GM12878 (cell line): Measurements from ENCODE around the gene CD151. TPM values are rescaled to one million over a fixed set of nuclear protein-coding genes. Genes with fewer than 3 reads are reported as not detected.

Experiments used
- ATAC-seq: fragments of 200-7000 bp; cut with Tn5 transposase; 3 replicates; pipeline ENCODE4 v1.9.1; 2020; ENCODE audit warnings: mild to moderate bottlenecking, moderate library complexity
- BruUV-seq: library from RNA; stranded (reverse); fragments of 400-500 nt; replicated peaks from 2 replicates; lab custom pipeline; 2021; lab: Mats Ljungman, UMichigan
- CTCF ChIA-PET: fragments of 300-600 bp; sonication (Branson Sonifier 250); formaldehyde crosslinking; extraction: SDS; loops from one replicate; lab custom pipeline; 2021; ENCODE audit warnings: inconsistent platforms; lab: Yijun Ruan, JAX
- POLR2A ChIA-PET: fragments of 350-600 bp; formaldehyde crosslinking; extraction: SDS; loops from one replicate; lab custom pipeline; 2021; ENCODE audit warnings: inconsistent platforms; lab: Charles Lee
- RAD21 ChIA-PET: fragments of 300-600 bp; sonication (Branson Sonifier 250); formaldehyde crosslinking; loops from one replicate; lab custom pipeline; 2023; ENCODE audit warnings: antibody characterized with exemption; ENCODE audit not compliant: unreplicated experiment; lab: Charles Lee
- SMC1A ChIA-PET: fragments of 300-600 bp; sonication (Branson Sonifier 250); formaldehyde crosslinking; loops from one replicate; lab custom pipeline; 2023; ENCODE audit not compliant: unreplicated experiment, uncharacterized antibody; lab: Charles Lee
- DNase-seq: peaks from one replicate; pipeline ENCODE4 v3.0.0-alpha.2; 2011; ENCODE audit warnings: low read depth, low spot score
- FAIRE-seq: peaks from 3 replicates; lab custom pipeline; 2011; peaks lifted over from hg19 to GRCh38; lab: Jason Lieb, UNC
- H2AFZ ChIP-seq: 2 replicates; pipeline ENCODE4 v1.6.0; 2011; ENCODE audit warnings: low read depth, low read length, control low read depth; ENCODE audit not compliant: control insufficient read depth
- H3K27ac ChIP-seq: 2 replicates; pipeline ENCODE4 v1.5.1; 2011; ENCODE audit warnings: control low read depth; ENCODE audit not compliant: control insufficient read depth, insufficient read depth
- H3K27me3 ChIP-seq, 2 experiments: replicated peaks in 1 of 2; 2 replicates each; pipeline versions ENCODE4 v1.6.0 to v1.6.1; 2011; ENCODE audit warnings: low read length in 1 of 2; ENCODE audit not compliant: control insufficient read depth in 2 of 2, insufficient read depth in 2 of 2
- H3K36me3 ChIP-seq, 2 experiments: 2 replicates each; pipeline ENCODE4 v1.5.1; 2011; ENCODE audit warnings: low read length in 1 of 2; ENCODE audit not compliant: control insufficient read depth in 2 of 2, insufficient read depth in 2 of 2
- H3K4me1 ChIP-seq: 2 replicates; pipeline ENCODE4 v1.6.1; 2011; ENCODE audit warnings: mild to moderate bottlenecking, low read length, moderate library complexity, mixed read lengths; ENCODE audit not compliant: control insufficient read depth, insufficient read depth
- H3K4me2 ChIP-seq: 2 replicates; pipeline ENCODE4 v1.6.0; 2011; ENCODE audit warnings: control low read depth; ENCODE audit not compliant: control insufficient read depth, insufficient read depth
- H3K4me3 ChIP-seq: fragments of 200-600 bp; sonication (generic); 2 replicates; pipeline ENCODE4 v1.5.1; 2016
- H3K79me2 ChIP-seq: 2 replicates; pipeline ENCODE4 v1.6.0; 2011; ENCODE audit warnings: low read length; ENCODE audit not compliant: control insufficient read depth, insufficient read depth
- H3K9ac ChIP-seq: 2 replicates; pipeline ENCODE4 v1.8.0; 2011; ENCODE audit warnings: low read length, control low read depth, mixed read lengths; ENCODE audit not compliant: control insufficient read depth, insufficient read depth
- H3K9me3 ChIP-seq: replicated peaks from 3 replicates; pipeline ENCODE4 v1.5.1; 2011; ENCODE audit warnings: mild to moderate bottlenecking, low read length; ENCODE audit not compliant: control insufficient read depth, insufficient read depth
- H4K20me1 ChIP-seq: 2 replicates; pipeline ENCODE4 v1.6.0; 2011; ENCODE audit not compliant: control insufficient read depth, insufficient read depth
- FOXM1 ChIP-seq: IDR thresholded peaks from 2 replicates; pipeline ENCODE4 v1.6.1; 2012; ENCODE audit warnings: low read depth, mild to moderate bottlenecking, inconsistent platforms, low read length, moderate library complexity
- JUNB ChIP-seq: IDR thresholded peaks from 2 replicates; pipeline ENCODE4 v1.6.1; 2016; ENCODE audit warnings: antibody characterized with exemption, mild to moderate bottlenecking
- JUND ChIP-seq: IDR thresholded peaks from 2 replicates; pipeline ENCODE4 v1.6.1; 2012; ENCODE audit warnings: low read depth, mild to moderate bottlenecking, low read length, improper control_type of control experiment, moderate library complexity
- MTA3 ChIP-seq: IDR thresholded peaks from 2 replicates; pipeline ENCODE4 v1.6.1; 2012; ENCODE audit warnings: low read length, inconsistent platforms, borderline replicate concordance
- PML ChIP-seq: IDR thresholded peaks from 2 replicates; pipeline ENCODE4 v1.6.1; 2012; ENCODE audit warnings: low read length, inconsistent platforms
- SIN3A ChIP-seq: IDR thresholded peaks from 2 replicates; pipeline ENCODE4 v1.6.1; 2012; ENCODE audit warnings: low read depth, low read length, improper control_type of control experiment
- SREBF2 ChIP-seq: IDR thresholded peaks from 2 replicates; pipeline ENCODE4 v1.6.1; 2012; ENCODE audit warnings: mild to moderate bottlenecking, low read length
- SUPT20H ChIP-seq: IDR thresholded peaks from 2 replicates; pipeline ENCODE4 v1.6.1; 2011; ENCODE audit warnings: low read depth, mild to moderate bottlenecking, low read length, moderate library complexity, borderline replicate concordance; ENCODE audit not compliant: control insufficient read depth
- TARDBP ChIP-seq: IDR thresholded peaks from 2 replicates; pipeline ENCODE4 v1.6.1; 2016; ENCODE audit warnings: borderline replicate concordance
- WGBS: methylation state at CpG from one replicate; pipeline ENCODE4 v1.1.6; 2016; ENCODE audit warnings: low lambda C conversion rate; ENCODE audit not compliant: insufficient replicate concordance, insufficient coverage; ENCODE audit errors: missing lambda C conversion rate; 5-methylcytosine and 5-hydroxymethylcytosine counted together
- in situ Hi-C: fragments of 300-500 bp; cut with MboI; formaldehyde crosslinking; loops from 9 replicates; pipeline ENCODE4 v1.14.3; 2018; ENCODE audit warnings: mixed read lengths
- intact Hi-C: fragments of 100-400 bp; cut with micrococcal nuclease; formaldehyde crosslinking; loops from one replicate; pipeline ENCODE4 v1.14.2; 2022; ENCODE audit not compliant: unreplicated experiment
- polyA plus RNA-seq, 11 experiments: library from polyadenylated mRNA; depleted of rRNA in 4 of 11; unstranded in 6 of 11; stranded (reverse) in 5 of 11; fragments of >200 nt; fragmentation: Nextera tagmentation in 4 of 11; fragmentation: Illumina TruSeq in 1 of 11; extraction: Ambion mirVana in 4 of 11; extraction: Trizol in 1 of 11; gene quantifications; 1 replicate in 1 of 11; 2 replicates in 10 of 11; pipeline versions ENCODE4 v1.2.1 to v1.2.3, GENCODE V29; 2011 to 2016; ENCODE audit warnings: inconsistent platforms in 2 of 11, missing spikeins in 2 of 11, low read depth in 1 of 11
- total RNA-seq, 4 experiments: library from RNA; depleted of rRNA in 3 of 4; stranded (reverse); fragments of >200 nt in 3 of 4; fragmentation: Illumina TruSeq in 1 of 4; extraction: Trizol in 1 of 4; gene quantifications; 2 replicates each; pipeline versions ENCODE4 v1.2.1 to v1.2.3, GENCODE V29; 2013 to 2021
- TF ChIP-seq, protein P1 (sequence below): fragments of 450-650 bp; IDR thresholded peaks from 2 replicates; pipeline ENCODE4 v1.6.1; 2016; ENCODE audit warnings: mild to moderate bottlenecking, moderate library complexity, borderline replicate concordance
- TF ChIP-seq, protein P2 (sequence below): fragments of 150-350 bp; IDR thresholded peaks from 2 replicates; pipeline ENCODE4 v1.6.1; 2016; ENCODE audit warnings: low read depth, low read length
- TF ChIP-seq, protein P3 (sequence below), 3 experiments: IDR thresholded peaks in 2 of 3; conservative IDR thresholded peaks in 1 of 3; 2 replicates each; pipeline ENCODE4 v1.5.1; 2011; ENCODE audit warnings: low read depth in 3 of 3, low read length in 3 of 3, mild to moderate bottlenecking in 3 of 3, control low read depth in 2 of 3, moderate library complexity in 2 of 3, inconsistent platforms in 1 of 3, mixed read lengths in 1 of 3; ENCODE audit not compliant: control insufficient read depth in 2 of 3, insufficient read depth in 1 of 3; ENCODE audit errors: extremely low read depth in 1 of 3

Gene CD151
- total and polyA plus RNA-seq, 10 of the 15 experiments (the other 5 are each of a cell fraction or from before 2014, with no cell fraction given), result 0.52 to 41.7 (median 14.7) TPM

DNA sequence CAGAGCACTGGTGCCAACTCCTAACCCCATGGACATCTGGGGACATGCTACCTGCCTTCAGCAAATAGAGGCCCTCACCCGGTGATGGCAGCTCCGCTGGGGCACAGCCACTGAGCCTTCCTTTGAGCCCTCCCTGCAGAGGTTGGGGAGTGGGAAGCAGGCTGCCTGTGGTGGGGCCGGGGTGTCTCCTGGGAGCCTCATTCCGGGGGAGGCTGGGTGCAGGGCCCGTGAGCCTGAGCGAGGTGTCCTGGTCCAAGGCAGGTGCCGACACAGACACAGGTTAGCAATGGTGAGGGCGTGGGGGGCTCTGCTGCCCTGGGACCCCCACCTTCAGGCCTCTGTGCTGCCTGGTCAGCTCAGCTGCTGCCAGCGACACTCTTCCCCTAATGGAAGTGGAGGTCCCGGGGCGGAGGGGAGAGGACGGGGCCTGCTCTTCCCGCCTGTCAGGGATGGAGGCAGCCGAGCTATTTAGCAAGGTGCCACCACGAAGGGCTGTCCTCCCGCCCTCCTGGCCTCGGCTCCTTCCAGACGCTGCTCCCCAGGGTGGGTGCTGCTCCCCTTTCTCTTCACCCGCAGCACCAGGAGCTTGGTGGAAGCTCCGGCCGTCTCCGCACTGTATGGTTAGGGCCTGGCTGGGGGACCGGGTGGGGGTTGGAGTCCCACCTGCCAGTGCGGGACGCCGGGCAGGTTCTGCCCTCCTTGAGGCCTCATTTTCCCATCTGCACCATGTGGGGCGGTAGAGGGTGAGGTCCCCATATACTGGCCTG, 21.1 kb downstream of the CD151 start:
- Histone ChIP-seq H3K9ac (no peak overlapping the region), H3K36me3 (no peaks in the 10 kb centered on the region), H3K27ac (no peak overlapping the region), H4K20me1 (no peaks in the 10 kb centered on the region), H3K4me3 (no peak overlapping the region), H3K79me2 (no peaks in the 10 kb centered on the region), H3K4me1 (no peaks in the 10 kb centered on the region), H3K4me2 (no peak overlapping the region), H2AFZ (no peak overlapping the region), H3K27me3 (no peaks in the 10 kb centered on the region; a peak in 1 of 4 replicates), H3K9me3 (no peaks in the 10 kb centered on the region)
- ATAC-seq (0 out of 3 replicates have a peak, but pooled peaks have one; percentile 21), DNase-seq (no peak), FAIRE-seq (no peak)
- RAD21 ChIA-PET, result no interaction called here
- in situ Hi-C loops, result no loop called here
- CTCF ChIA-PET, result no interaction called here
- WGBS, result 50% methylated on average over 25 of the region's 27 CpGs
- SMC1A ChIA-PET, result no interaction called here
- BruUV-seq, result no TSS peak
- intact Hi-C loops, result no loop called here
- POLR2A ChIA-PET, result no interaction called here
- TF ChIP-seq JUNB (no peak), SREBF2 (no peak), SIN3A (no peak), PML (no peak), TARDBP (no peak), SUPT20H (no peak), FOXM1 (no peak), JUND (no peak), MTA3 (no peak)
- TF ChIP-seq, protein P1, sequence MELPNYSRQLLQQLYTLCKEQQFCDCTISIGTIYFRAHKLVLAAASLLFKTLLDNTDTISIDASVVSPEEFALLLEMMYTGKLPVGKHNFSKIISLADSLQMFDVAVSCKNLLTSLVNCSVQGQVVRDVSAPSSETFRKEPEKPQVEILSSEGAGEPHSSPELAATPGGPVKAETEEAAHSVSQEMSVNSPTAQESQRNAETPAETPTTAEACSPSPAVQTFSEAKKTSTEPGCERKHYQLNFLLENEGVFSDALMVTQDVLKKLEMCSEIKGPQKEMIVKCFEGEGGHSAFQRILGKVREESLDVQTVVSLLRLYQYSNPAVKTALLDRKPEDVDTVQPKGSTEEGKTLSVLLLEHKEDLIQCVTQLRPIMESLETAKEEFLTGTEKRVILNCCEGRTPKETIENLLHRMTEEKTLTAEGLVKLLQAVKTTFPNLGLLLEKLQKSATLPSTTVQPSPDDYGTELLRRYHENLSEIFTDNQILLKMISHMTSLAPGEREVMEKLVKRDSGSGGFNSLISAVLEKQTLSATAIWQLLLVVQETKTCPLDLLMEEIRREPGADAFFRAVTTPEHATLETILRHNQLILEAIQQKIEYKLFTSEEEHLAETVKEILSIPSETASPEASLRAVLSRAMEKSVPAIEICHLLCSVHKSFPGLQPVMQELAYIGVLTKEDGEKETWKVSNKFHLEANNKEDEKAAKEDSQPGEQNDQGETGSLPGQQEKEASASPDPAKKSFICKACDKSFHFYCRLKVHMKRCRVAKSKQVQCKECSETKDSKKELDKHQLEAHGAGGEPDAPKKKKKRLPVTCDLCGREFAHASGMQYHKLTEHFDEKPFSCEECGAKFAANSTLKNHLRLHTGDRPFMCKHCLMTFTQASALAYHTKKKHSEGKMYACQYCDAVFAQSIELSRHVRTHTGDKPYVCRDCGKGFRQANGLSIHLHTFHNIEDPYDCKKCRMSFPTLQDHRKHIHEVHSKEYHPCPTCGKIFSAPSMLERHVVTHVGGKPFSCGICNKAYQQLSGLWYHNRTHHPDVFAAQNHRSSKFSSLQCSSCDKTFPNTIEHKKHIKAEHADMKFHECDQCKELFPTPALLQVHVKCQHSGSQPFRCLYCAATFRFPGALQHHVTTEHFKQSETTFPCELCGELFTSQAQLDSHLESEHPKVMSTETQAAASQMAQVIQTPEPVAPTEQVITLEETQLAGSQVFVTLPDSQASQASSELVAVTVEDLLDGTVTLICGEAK, result no peak
- TF ChIP-seq, protein P2, sequence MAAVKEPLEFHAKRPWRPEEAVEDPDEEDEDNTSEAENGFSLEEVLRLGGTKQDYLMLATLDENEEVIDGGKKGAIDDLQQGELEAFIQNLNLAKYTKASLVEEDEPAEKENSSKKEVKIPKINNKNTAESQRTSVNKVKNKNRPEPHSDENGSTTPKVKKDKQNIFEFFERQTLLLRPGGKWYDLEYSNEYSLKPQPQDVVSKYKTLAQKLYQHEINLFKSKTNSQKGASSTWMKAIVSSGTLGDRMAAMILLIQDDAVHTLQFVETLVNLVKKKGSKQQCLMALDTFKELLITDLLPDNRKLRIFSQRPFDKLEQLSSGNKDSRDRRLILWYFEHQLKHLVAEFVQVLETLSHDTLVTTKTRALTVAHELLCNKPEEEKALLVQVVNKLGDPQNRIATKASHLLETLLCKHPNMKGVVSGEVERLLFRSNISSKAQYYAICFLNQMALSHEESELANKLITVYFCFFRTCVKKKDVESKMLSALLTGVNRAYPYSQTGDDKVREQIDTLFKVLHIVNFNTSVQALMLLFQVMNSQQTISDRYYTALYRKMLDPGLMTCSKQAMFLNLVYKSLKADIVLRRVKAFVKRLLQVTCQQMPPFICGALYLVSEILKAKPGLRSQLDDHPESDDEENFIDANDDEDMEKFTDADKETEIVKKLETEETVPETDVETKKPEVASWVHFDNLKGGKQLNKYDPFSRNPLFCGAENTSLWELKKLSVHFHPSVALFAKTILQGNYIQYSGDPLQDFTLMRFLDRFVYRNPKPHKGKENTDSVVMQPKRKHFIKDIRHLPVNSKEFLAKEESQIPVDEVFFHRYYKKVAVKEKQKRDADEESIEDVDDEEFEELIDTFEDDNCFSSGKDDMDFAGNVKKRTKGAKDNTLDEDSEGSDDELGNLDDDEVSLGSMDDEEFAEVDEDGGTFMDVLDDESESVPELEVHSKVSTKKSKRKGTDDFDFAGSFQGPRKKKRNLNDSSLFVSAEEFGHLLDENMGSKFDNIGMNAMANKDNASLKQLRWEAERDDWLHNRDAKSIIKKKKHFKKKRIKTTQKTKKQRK, result no peak
- TF ChIP-seq, protein P3, sequence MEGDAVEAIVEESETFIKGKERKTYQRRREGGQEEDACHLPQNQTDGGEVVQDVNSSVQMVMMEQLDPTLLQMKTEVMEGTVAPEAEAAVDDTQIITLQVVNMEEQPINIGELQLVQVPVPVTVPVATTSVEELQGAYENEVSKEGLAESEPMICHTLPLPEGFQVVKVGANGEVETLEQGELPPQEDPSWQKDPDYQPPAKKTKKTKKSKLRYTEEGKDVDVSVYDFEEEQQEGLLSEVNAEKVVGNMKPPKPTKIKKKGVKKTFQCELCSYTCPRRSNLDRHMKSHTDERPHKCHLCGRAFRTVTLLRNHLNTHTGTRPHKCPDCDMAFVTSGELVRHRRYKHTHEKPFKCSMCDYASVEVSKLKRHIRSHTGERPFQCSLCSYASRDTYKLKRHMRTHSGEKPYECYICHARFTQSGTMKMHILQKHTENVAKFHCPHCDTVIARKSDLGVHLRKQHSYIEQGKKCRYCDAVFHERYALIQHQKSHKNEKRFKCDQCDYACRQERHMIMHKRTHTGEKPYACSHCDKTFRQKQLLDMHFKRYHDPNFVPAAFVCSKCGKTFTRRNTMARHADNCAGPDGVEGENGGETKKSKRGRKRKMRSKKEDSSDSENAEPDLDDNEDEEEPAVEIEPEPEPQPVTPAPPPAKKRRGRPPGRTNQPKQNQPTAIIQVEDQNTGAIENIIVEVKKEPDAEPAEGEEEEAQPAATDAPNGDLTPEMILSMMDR (IDR thresholded peaks at IDR 0.05 in 2 of 3, conservative IDR thresholded peaks at IDR 0.05 in 1 of 3; ENCODE audit: control insufficient read depth in 2 of 3, extremely low read depth in 1 of 3, insufficient read depth in 1 of 3, low read depth in 3 of 3, low read length in 3 of 3), result no peak; a peak in 1 of 6 replicates
